GM18526 (cell line): Measurements from ENCODE around the gene ZBTB44.

ENCODE experiments used
- POLR2A ChIP-seq: IDR thresholded peaks from 3 replicates; pipeline ENCODE4 v1.6.1; 2011; ENCODE audit not compliant: insufficient read length; ENCODE audit errors: extremely low read depth

The ZBTB44 gene

DNA sequence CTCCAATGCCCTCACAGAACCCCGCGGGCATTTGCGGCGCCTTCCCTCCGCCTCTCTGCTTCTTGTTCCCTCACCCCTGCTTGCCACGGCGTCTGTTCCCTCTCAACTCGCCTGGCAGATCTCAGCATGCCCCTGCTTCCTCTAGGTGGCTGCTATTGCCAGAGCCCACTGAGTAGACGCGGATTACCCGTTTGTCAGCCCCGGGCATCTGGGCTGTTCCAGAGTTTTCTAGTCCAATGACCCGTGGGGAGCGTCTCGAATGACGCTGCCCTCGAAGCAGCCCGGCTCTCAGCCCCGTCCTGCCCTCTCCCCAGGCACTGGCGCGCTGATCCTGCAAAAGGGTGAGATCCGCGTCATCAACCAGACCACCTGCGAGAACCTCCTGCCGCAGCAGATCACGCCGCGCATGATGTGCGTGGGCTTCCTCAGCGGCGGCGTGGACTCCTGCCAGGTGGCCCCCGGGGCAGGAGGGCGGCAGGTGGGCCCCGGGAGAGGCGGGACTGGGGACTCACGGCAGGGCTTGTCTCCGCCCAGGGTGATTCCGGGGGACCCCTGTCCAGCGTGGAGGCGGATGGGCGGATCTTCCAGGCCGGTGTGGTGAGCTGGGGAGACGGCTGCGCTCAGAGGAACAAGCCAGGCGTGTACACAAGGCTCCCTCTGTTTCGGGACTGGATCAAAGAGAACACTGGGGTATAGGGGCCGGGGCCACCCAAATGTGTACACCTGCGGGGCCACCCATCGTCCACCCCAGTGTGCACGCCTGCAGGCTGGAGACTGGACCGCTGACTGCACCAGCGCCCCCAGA, 105.4 kb downstream of the ZBTB44 start:
- no peak for TF ChIP-seq POLR2A

- TF ChIP-seq POLR2A: no peak
Observed at GRCh38 chr11:130208241-130209127, 106.2 kb downstream of the ZBTB44 start.

DNA sequence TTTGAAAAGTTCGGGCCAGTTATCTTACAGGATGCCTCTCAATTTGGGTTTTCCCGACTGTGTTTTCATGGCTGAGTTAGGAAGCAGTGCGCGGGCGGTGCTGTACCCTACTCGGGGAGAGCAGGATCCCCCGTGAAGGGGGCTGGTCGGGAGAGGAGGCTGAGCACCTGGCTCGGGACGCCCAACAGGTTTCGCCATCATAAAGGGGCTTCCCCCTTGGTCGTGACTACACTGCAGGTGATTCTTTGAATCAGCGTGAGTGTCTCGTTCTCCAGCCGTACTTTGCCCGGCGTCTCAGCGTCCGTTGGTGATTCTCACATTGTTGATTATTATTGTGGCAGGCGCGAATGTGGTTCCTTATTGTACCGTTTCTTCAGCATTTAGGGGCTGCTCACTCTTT, 108.6 kb downstream of the ZBTB44 start:
- no peak for TF ChIP-seq POLR2A

DNA sequence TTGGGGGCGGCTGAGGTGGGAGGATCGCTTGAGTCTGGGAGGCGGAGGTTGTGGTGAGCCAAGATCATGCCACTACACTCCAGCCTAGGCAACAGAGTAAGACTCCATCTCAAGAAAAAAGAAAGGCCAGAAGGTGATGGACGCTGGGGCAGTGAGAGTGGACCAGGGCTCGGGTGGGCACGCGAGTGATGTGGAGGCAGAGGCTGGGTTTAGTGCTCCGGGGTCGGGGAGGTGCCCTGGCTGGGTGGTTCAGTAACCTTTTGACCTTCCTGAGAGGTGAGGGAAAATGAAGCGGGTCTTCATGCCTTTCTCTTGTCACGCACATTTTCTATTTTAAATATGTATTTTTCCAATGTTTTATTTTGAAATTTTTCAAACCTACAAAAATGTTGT, 110.0 kb downstream of the ZBTB44 start:
- no peak for TF ChIP-seq POLR2A

GRCh38 chr11:130203766-130204702, 110.7 kb downstream of the ZBTB44 start:
- no peak for TF ChIP-seq POLR2A

- no peak for TF ChIP-seq POLR2A
Observed at GRCh38 chr11:130202818-130203689, 111.7 kb downstream of the ZBTB44 start.

- no peak for TF ChIP-seq POLR2A
Observed at GRCh38 chr11:130202009-130202817, 112.5 kb downstream of the ZBTB44 start.

DNA sequence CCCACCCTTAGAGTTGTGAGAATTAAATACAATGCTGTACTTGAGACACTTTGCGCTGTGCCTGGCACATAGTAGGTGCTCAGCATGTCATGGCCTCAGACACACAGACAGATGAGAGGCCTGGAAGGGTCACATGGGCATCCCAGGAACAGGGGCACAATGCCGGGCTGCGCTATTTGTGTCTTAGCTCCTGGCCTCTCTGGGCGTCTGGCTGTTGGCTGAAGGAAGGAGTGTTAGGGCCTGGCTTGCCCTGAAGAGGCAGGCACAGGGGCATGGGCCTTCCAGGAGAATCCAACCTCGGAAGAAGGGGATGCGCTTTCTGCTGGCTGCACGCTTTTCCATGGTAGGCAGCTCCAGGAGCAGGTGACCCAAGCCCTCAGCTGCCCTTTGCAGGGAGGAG, 113.7 kb downstream of the ZBTB44 start:
- TF ChIP-seq POLR2A: no peak

DNA sequence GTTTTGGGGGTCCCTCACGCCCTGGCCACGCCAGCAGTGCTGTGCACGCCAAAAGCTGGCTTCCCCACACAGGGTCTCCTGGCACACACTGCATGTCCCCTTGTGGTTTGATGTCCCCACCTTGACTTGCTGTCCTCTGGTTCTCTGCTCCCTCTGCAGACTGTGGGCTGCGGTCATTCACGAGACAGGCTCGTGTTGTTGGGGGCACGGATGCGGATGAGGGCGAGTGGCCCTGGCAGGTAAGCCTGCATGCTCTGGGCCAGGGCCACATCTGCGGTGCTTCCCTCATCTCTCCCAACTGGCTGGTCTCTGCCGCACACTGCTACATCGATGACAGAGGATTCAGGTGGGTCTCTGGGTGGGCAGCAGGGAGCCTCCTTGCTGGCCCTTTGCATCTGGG, 114.9 kb downstream of the ZBTB44 start:
- no peak for TF ChIP-seq POLR2A

DNA sequence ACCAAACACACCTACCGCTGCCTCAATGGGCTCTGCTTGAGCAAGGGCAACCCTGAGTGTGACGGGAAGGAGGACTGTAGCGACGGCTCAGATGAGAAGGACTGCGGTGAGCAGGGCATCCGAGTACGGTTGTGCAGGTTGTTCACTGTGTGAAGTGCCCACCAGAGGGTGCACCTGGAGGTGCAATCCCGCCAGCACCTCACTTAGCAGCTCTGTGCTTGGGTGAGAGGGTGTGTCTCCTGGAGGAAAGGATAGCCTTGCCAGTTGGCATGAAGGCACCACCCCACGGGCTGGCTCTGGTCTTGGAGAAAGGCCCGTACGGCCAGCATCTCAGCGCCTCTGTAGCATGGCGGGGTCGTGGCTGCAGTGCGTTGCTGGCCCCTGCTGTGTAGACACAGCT, 115.8 kb downstream of the ZBTB44 start:
- no peak for TF ChIP-seq POLR2A

GRCh38 chr11:130198292-130198691, 116.4 kb downstream of the ZBTB44 start:
- no peak for TF ChIP-seq POLR2A

DNA sequence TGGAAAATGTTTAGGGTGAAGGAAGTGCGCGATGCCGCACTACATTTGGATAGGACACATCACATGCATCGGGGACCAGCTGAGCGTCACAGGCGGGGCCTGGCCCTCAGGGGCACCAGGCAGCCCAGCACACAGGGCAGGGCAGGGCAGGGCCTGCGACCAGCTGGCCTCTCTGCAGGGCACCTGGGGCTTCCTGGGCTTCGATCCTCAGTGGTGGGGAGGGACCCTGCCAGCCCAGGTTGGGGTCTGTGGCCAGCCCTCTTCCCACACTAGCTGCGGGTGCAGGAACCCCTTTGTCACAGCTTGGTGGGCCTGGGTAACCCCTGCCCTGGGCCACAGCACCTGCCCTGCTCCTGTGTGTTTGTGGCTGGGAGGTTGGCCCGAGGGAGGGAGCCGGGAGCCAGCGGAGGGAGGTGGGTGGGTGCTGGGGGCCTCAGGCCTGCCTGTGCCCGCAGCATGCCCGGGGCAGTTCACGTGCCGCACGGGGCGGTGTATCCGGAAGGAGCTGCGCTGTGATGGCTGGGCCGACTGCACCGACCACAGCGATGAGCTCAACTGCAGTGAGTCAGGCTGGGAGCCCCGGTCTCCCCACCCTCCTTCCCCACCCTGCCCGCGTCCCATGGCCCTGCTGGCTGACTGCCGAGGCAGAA, 117.2 kb downstream of the ZBTB44 start:
- TF ChIP-seq POLR2A: no peak

DNA sequence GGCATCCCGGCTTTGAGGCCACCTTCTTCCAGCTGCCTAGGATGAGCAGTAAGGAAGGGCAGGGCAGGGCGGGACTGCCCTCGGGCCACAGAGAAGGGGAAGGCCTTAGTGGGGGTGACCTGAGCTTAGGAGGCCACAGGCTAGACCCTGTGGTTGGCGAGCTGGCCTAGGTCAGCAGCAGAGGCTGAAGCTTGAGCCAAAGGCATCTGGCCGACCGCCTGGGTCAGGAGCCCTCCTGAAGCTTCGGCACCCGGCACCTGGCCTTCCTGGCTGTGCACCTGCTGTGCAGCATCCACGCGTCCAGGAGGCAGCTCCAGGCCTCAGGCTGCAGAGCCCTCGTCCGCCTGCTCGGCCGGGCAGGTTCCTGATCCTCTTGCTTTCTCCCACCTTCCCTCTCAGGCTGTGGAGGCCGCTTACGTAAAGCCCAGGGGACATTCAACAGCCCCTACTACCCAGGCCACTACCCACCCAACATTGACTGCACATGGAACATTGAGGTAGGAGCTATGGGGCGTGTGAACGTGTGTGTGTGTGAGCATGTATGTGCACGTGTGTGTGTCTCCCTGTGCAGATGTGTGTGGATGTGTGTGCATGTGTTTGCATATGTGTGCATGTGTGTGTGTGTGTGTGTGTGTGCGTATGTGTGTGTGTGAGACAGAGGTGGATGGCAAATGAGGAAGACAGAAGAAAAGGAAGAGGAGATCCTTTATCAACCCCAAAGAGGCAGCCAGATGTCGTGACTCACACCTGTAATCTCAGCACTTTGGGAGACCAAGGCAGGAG, 120.3 kb downstream of the ZBTB44 start:
- TF ChIP-seq POLR2A: no peak
